A549 (cell line): Measurements from ENCODE around the gene GPR75. TPM values are rescaled to one million over a fixed set of nuclear protein-coding genes. Genes with fewer than 3 reads are reported as not detected.

Source experiments
- ATAC-seq, 2 experiments: fragments of 200-7000 bp in 1 of 2; fragments of >200 bp in 1 of 2; cut with Nextera tagmentation in 1 of 2; cut with Tn5 transposase in 1 of 2; 3 replicates each; pipeline versions ENCODE4 v1.8.0 to v1.9.1; 2018 to 2020; ENCODE audit warnings: mild to moderate bottlenecking in 1 of 2, moderate library complexity in 1 of 2
- CTCF ChIA-PET: fragments of 300-600 bp; sonication (Branson Sonifier 250); formaldehyde crosslinking; extraction: SDS; loops from one replicate; lab custom pipeline; 2021; ENCODE audit warnings: antibody characterized with exemption, inconsistent platforms; lab: Yijun Ruan, JAX
- POLR2A ChIA-PET: fragments of 350-600 bp; formaldehyde crosslinking; extraction: SDS; loops from one replicate; lab custom pipeline; 2021; ENCODE audit warnings: antibody characterized with exemption, inconsistent platforms; lab: Yijun Ruan, JAX
- DNase-seq, 2 experiments: peaks; one replicate each; pipeline versions ENCODE4 v3.0.0 to v3.0.0-alpha.2; 2011 to 2016; ENCODE audit warnings: low read depth in 1 of 2, low spot score in 1 of 2
- FAIRE-seq: peaks from 2 replicates; lab custom pipeline; 2011; peaks lifted over from hg19 to GRCh38; lab: Jason Lieb, UNC
- H3K27ac ChIP-seq, 2 experiments: fragments of >200 bp; sonication (Bioruptor Twin); formaldehyde crosslinking; 3 replicates each; pipeline ENCODE4 v1.5.1; 2016 to 2017
- H3K4me1 ChIP-seq: fragments of >200 bp; sonication (Bioruptor Twin); formaldehyde crosslinking; 3 replicates; pipeline ENCODE4 v1.6.1; 2016
- H3K4me2 ChIP-seq: fragments of >200 bp; sonication (Bioruptor Twin); formaldehyde crosslinking; 3 replicates; pipeline ENCODE4 v1.6.1; 2016
- H3K4me3 ChIP-seq: fragments of >200 bp; sonication (Bioruptor Twin); formaldehyde crosslinking; 3 replicates; pipeline ENCODE4 v1.5.1; 2016
- H3K9me3 ChIP-seq: fragments of >200 bp; sonication (Bioruptor Twin); formaldehyde crosslinking; 3 replicates; pipeline ENCODE4 v1.6.1; 2016
- BCL3 ChIP-seq: fragments of >200 bp; sonication (Bioruptor Twin); formaldehyde crosslinking; IDR thresholded peaks from 3 replicates; pipeline ENCODE4 v1.6.1; 2016
- BHLHE40 ChIP-seq: IDR thresholded peaks from 2 replicates; pipeline ENCODE4 v1.6.1; 2012; ENCODE audit warnings: low read depth, low read length, inconsistent platforms
- CTCF ChIP-seq: fragments of >200 bp; sonication (Bioruptor Twin); formaldehyde crosslinking; IDR thresholded peaks from 3 replicates; pipeline ENCODE4 v1.5.1; 2016
- E2F6 ChIP-seq: IDR thresholded peaks from 2 replicates; pipeline ENCODE4 v1.6.1; 2012; ENCODE audit warnings: low read depth, borderline replicate concordance
- FOSL2 ChIP-seq, 2 experiments: fragments of 450-650 bp in 1 of 2; fragments of >200 bp in 1 of 2; sonication (Bioruptor Twin) in 1 of 2; formaldehyde crosslinking; IDR thresholded peaks; 2 replicates each; pipeline versions ENCODE4 v1.5.0 to v1.6.1; 2016 to 2020; ENCODE audit warnings: mild to moderate bottlenecking in 1 of 2, moderate library complexity in 1 of 2
- GATA3 ChIP-seq: IDR thresholded peaks from 2 replicates; pipeline ENCODE4 v1.6.1; 2012; ENCODE audit warnings: borderline replicate concordance
- HEYL ChIP-seq: fragments of 250-450 bp; sonication (Bioruptor Pico); IDR thresholded peaks from 2 replicates; pipeline ENCODE4 v1.8.0; 2021; ENCODE audit warnings: mild to moderate bottlenecking, moderate library complexity
- HMGXB4 ChIP-seq: fragments of 250-450 bp; sonication (Bioruptor Pico); IDR thresholded peaks from 2 replicates; pipeline ENCODE4 v1.5.0; 2021; ENCODE audit warnings: mild to moderate bottlenecking, moderate library complexity, borderline replicate concordance
- HOXB13 ChIP-seq: fragments of 250-450 bp; sonication (Bioruptor Pico); IDR thresholded peaks from 2 replicates; pipeline ENCODE4 v1.5.0; 2020; ENCODE audit warnings: low read depth, mild to moderate bottlenecking, moderate library complexity
- MYC ChIP-seq: IDR thresholded peaks from 2 replicates; pipeline ENCODE4 v1.6.1; 2012; ENCODE audit warnings: mild to moderate bottlenecking, inconsistent platforms, low read length, improper control_type of control experiment, borderline replicate concordance
- NPAS2 ChIP-seq: fragments of 250-450 bp; sonication (Bioruptor Pico); IDR thresholded peaks from 2 replicates; pipeline ENCODE4 v1.8.0; 2022; ENCODE audit warnings: mild to moderate bottlenecking, moderate library complexity, borderline replicate concordance
- PBX3 ChIP-seq: IDR thresholded peaks from 2 replicates; pipeline ENCODE4 v1.6.1; 2012
- POLR2A ChIP-seq: IDR thresholded peaks from 2 replicates; pipeline ENCODE4 v1.6.1; 2012; ENCODE audit warnings: mild to moderate bottlenecking, low read length
- RCOR1 ChIP-seq: fragments of 150-350 bp; IDR thresholded peaks from 2 replicates; pipeline ENCODE4 v1.6.1; 2014; ENCODE audit warnings: antibody characterized with exemption, low read length, low read depth
- REST ChIP-seq: fragments of 200-600 bp; sonication (generic); IDR thresholded peaks from 2 replicates; pipeline ENCODE4 v1.6.1; 2016; ENCODE audit warnings: antibody characterized with exemption, mild to moderate bottlenecking, moderate library complexity
- RNF2 ChIP-seq: fragments of 200-600 bp; sonication (generic); IDR thresholded peaks from 2 replicates; pipeline ENCODE4 v1.6.1; 2016; ENCODE audit warnings: low read depth, mild to moderate bottlenecking, antibody characterized with exemption, moderate library complexity, borderline replicate concordance
- TFCP2L1 ChIP-seq: fragments of 250-450 bp; sonication (Bioruptor Pico); IDR thresholded peaks from 2 replicates; pipeline ENCODE4 v1.5.0; 2021; ENCODE audit warnings: mild to moderate bottlenecking
- TP53 ChIP-seq: fragments of 250-450 bp; sonication (Bioruptor Pico); IDR thresholded peaks from 2 replicates; pipeline ENCODE4 v1.5.0; 2021; ENCODE audit warnings: mild to moderate bottlenecking, moderate library complexity
- ZC3H11A ChIP-seq: fragments of 450-650 bp; IDR thresholded peaks from 2 replicates; pipeline ENCODE4 v1.6.1; 2014; ENCODE audit warnings: antibody characterized with exemption, mild to moderate bottlenecking
- WGBS: methylation state at CpG from one replicate; pipeline ENCODE4 v1.1.6; 2017; ENCODE audit errors: missing lambda C conversion rate; 5-methylcytosine and 5-hydroxymethylcytosine counted together
- polyA plus RNA-seq, 4 experiments: library from polyadenylated mRNA; depleted of rRNA in 3 of 4; stranded (reverse); fragments of >200 nt; fragmentation: RNase III in 1 of 4; extraction: RNeasy Plus Mini Kit Qiagen cat#74134 plus additional on column Dnase treatment in 1 of 4; gene quantifications; 2 replicates in 3 of 4; 3 replicates in 1 of 4; pipeline ENCODE4 v1.2.3, GENCODE V29; 2011 to 2017

The GPR75 gene
- polyA plus RNA-seq, 2 of the 4 experiments (the other 2 are of a cell fraction): 1.4 to 3.0 TPM

GRCh38 chr2:53884883-53885282 lies 25.1 kb upstream of the GPR75 start:
- H3K27ac ChIP-seq: no peak overlapping the region
- TF ChIP-seq TP53 (CRISPR knock-in tag) (no peak), E2F6 (no peak)
- peaks cover 3% of the 10 kb centered on the region; the same call in 1 of the 3 replicates for H3K4me1 ChIP-seq
- ATAC-seq (no peak), DNase-seq (no peak), FAIRE-seq (no peak)
- H3K4me3 ChIP-seq: no peak overlapping the region
- WGBS: 95% methylated on average over 1 of the region's 1 CpG
- no peaks in the 10 kb centered on the region for H3K9me3 ChIP-seq
- H3K4me2 ChIP-seq: no peak overlapping the region
- POLR2A ChIA-PET: no interaction called here
- CTCF ChIA-PET: no interaction called here

GRCh38 chr2:53881986-53882385 lies 22.2 kb upstream of the GPR75 start:
- DNase-seq: no peak
- Histone ChIP-seq H3K27ac (no peak overlapping the region), H3K4me1 (peaks cover 3% of the 10 kb centered on the region; the same call in 1 of the 3 replicates), H3K9me3 (no peaks in the 10 kb centered on the region), H3K4me3 (no peak overlapping the region), H3K4me2 (no peak overlapping the region)
- TF ChIP-seq HMGXB4 (no peak), ZC3H11A (no peak), BCL3 (no peak), HEYL (CRISPR knock-in tag) (no peak), HOXB13 (CRISPR knock-in tag) (no peak), RNF2 (no peak)
- no peak for ATAC-seq
- FAIRE-seq: no peak
- POLR2A ChIA-PET: no interaction called here
- CTCF ChIA-PET: no interaction called here

- 88% methylated on average over 2 of the region's 2 CpGs for WGBS
- no peak for ATAC-seq
- CTCF ChIA-PET: no interaction called here
- Histone ChIP-seq H3K27ac (no peak overlapping the region), H3K4me3 (no peak overlapping the region), H3K9me3 (no peaks in the 10 kb centered on the region), H3K4me1 (peaks cover 3% of the 10 kb centered on the region; the same call in 1 of the 3 replicates), H3K4me2 (no peak overlapping the region)
- TF ChIP-seq MYC (no peak), FOSL2 (IDR thresholded peaks at IDR 0.05) (no peak), FOSL2 (CRISPR knock-in tag; IDR thresholded peaks at IDR 0.05) (no peak), TFCP2L1 (no peak), GATA3 (no peak), REST (no peak), BHLHE40 (no peak), RCOR1 (no peak), NPAS2 (CRISPR knock-in tag) (no peak), PBX3 (no peak), CTCF (no peak), POLR2A (no peak), ZC3H11A (no peak)
- no peak for DNase-seq
- POLR2A ChIA-PET: no interaction called here
- FAIRE-seq: no peak
Observed at GRCh38 chr2:53881360-53881759, 21.6 kb upstream of the GPR75 start.
